Activated gamma-delta T cell (primary cell): Measurements from ENCODE around the gene ARID5A.
"Not testable (repeated sequence)": the region's sequence is repeated elsewhere in the genome, so short reads cannot be mapped to it uniquely, and the experiment has no call there.

Experiments
- DNase-seq: peaks from one replicate; lab custom pipeline; 2025; lab: John Stamatoyannopoulos, UW

ARID5A gene

GRCh38 chr2:96539215-96539920, 2.8 kb downstream of the ARID5A start:
- DNase-seq: no peak

GRCh38 chr2:96540136-96540535, 3.6 kb downstream of the ARID5A start:
- DNase-seq: no peak

- no peak for DNase-seq
Observed at GRCh38 chr2:96541398-96542152, 5.0 kb downstream of the ARID5A start.

DNA sequence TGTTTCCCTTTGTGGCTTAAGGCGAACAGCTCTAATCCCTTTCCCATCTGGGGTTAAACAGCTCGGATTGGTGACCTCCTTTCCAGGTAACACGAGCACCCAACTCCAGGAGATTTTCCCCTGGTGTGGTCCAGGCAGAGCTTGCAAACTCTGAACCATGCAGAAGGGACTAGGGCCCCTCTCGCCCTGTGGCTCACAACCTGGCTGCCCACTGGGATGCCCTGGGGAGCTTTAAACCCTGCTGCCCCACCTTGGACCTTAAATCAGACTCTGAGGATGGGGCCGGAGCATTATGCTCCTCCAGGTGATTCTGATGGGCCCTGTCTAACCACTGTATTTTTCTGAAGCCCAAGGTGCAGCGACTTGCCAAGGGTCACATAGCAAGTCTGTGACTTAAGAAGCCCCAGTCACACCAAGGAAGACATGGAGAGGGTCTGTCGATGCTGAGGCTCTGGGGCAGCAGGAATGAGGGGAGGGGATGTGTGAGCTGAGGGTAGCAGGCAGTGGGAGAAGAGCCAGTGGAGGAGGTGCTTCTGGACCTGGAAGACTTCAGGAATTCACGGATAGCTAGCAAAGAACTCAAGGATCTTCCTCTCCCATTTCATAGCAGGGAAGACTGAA, 5.9 kb downstream of the ARID5A start:
- no peak for DNase-seq

- DNase-seq: no peak
Observed at GRCh38 chr2:96546321-96546720, 9.8 kb downstream of the ARID5A start.

DNA sequence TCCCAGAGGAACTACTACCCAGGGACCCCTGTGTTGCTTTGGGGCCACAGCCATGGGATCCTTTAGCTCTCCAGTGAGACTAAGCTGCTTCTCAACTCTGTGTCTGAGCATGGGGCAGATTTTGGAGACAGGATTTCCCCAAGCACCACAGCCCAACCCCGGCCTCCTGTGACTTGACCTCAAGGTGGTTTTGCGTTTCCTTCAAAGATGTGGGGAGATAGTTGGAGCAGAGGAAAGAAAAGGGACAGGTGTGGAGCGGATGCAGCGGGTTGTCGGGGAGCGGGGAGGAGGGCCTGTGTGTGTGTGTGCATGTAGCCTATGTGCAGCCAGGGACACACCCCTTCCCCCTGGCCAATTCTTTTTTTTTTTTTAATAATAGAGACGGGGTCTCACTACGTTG, 10.2 kb downstream of the ARID5A start:
- DNase-seq: no peak

- no peak for DNase-seq
Observed at GRCh38 chr2:96547203-96547641, 10.7 kb downstream of the ARID5A start.

DNA sequence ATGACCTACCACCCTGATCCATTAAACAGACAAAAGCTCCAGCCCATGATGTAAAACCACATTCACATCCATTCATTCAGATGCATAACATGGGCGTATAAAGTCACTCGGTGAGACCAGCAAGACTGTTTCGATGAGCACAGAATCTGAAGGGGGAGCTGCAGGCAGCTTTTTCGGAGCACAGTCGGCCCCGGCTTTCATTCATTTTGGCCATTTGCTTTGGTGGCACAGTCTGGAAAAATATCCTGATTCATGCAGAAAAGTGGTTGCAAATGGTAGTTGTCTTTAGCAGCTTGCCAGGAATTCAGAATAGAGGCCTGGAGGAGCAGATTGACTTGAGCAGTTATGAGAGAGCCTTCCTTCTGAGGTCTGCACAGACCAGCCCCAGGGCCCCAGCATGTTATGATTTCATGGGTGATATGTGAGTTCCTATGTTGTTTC, 11.2 kb downstream of the ARID5A start:
- no peak for DNase-seq

- DNase-seq: no peak
Observed at GRCh38 chr2:96548558-96549465, 12.3 kb downstream of the ARID5A start.

DNA sequence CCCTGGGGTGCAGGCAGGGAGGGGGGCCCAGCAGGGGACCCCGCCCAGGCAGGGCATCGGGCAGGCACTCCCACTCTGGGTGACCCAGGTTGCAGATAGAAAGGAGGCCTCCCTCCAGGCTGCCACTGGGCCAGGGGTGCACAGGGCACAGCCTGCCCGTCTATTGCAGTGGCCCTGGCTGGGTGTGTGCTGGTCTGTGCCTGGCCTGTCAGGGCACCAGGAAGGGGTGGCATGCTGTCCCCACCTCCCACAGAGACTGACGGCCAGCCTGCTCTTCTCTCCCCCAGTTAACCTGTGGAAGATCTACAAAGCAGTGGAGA, 12.9 kb downstream of the ARID5A start:
- no peak for DNase-seq

GRCh38 chr2:96549967-96550786, 13.6 kb downstream of the ARID5A start:
- DNase-seq: no peak

DNA sequence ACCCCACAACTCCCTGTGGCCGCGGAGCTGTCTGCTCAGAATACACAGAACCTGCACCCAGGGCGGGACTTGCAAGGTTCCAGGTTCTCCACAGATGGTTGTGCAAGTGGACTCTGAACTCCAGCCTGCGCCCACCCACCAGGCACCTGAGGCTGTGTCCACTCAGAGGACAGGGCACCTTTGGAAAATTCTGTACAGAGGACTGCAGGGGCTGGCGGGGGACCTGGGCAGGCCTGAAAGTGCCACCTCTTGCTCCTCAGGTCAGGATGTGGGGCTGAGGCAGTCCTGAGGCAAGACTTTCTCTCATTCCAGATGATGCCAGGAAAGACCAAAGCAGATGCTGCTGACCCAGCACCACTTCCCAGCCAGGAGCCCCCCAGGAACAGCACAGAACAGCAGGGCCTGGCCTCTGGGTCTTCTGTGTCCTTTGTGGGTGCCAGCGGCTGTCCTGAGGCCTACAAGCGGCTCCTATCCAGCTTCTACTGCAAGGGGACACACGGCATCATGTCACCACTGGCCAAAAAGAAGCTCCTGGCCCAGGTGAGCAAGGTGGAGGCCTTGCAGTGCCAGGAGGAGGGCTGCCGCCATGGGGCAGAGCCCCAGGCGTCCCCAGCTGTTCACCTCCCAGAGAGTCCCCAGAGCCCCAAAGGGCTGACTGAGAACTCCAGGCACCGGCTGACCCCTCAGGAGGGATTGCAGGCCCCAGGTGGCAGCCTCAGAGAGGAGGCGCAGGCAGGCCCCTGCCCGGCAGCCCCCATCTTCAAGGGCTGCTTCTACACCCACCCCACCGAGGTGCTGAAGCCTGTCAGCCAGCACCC, 14.4 kb downstream of the ARID5A start:
- no peak for DNase-seq

DNA sequence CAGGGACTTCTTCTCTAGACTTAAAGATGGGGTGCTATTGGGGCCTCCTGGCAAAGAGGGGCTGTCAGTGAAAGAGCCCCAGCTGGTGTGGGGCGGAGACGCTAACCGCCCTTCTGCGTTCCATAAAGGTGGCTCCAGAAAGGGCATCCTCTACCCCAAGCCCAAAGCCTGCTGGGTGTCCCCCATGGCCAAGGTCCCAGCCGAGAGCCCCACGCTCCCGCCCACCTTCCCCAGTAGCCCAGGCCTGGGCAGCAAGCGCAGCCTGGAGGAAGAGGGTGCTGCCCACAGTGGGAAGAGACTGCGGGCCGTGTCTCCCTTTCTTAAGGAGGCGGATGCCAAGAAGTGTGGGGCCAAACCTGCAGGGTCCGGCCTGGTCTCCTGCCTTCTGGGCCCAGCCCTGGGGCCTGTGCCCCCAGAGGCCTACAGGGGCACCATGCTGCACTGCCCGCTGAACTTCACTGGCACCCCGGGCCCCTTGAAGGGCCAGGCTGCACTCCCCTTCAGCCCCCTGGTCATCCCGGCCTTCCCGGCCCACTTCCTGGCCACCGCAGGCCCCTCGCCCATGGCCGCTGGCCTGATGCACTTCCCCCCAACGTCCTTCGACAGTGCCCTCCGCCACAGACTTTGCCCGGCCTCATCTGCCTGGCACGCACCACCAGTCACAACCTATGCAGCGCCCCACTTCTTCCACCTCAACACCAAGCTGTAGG, 15.2 kb downstream of the ARID5A start:
- DNase-seq: no peak

- no peak for DNase-seq
Observed at GRCh38 chr2:96552315-96553175, 16.0 kb downstream of the ARID5A start.

DNA sequence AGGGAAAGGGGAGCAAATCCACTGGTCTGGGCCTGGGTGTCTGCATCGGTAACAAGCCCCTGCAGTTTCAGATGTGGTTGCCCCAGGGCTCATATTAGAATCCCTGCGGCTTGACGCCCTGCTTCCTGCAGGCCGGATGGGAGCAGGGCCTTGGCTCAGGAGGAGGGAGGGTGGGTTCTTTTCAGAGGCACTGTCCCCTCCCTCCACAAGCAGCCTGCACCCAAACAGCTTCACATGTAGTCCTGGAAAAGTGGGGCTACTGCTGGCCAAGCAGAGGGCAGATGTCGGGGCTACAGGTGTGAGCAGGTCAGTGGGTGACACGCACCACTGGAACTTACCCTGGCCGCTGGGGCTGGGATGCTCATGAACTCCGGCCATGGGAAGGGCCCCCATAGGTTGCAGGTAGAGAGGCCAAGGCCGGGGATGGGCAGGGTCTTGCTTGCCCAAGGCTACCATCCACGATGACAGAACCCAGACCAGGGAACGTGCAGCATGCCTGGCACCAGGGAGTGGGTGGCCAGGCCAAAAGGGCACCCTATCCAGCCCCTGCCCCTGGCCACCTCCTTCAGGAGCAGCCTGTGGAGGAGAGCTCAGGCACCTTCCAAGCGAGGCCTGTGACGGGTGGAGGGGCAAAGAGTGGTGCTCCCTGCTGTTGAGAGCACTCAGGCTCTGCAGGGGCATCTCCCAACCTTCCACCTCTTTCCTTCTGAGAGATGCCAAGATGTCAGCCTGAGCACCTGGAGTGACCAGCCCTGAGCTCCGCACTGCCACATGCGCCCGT, 16.8 kb downstream of the ARID5A start:
- no peak for DNase-seq

DNA sequence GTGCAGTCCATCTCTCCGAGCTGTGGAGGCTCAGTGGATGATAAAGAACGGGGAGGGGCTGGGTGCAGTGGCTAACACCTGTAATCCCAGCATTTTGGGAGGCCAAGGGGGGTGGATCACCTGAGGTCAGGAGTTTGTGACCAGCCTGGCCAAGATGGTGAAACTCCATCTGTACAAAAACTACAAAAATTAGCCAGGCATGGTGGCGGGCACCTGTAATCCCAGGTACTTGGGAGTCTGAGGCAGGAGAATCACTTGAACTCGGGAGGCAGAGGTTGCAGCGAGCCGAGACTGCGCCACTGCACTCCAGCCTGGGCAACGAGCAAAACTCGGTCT, 17.4 kb downstream of the ARID5A start:
- DNase-seq: not testable (repeated sequence)

DNA sequence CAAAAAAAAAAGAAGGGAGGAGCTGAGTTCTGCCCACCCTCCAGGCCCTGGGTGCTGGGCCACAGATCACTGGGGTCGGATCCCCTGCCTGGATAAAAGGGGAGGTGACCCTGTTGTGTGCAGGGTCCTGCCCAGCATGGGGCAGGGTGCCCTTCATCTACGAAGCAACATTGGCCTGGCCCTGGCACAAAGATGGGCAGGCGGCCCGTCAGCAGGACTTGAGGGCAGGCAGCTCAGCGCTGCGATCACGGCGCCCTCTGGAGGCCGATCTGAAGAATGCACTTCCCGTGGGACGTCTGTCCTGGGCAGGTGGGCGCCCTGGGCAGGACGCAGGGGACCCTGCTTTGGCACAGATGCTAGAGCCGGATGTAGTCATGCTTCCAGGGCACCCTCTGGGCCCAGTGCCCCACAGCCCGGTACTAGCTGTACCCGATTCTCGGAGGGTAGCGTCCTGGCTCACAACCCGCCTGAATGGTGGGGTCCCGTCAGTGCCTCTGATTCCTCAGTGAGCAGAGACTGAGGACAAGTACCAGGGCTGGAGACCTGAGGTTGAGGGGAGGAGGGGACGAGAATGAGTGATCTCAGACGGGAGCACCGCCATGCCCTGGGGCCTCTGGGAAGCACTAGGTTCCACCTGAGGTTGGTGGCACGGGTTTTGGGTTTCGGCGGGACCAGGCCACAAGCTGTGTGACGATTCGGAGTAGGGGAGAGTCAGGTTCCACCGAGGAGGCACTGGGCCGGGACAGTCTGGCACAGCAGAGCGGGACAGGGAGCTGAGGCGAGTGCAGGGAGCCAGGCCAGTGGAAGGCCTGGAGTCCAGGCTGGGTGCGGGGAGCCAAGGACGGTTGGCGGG, 18.0 kb downstream of the ARID5A start:
- peak; percentile 27 for DNase-seq
